ENCODE measurements around the gene RALBP1.

Gene RALBP1

GRCh38 chr18:9507565-9508088, 32.3 kb downstream of the RALBP1 start:
- DNase-seq (ENCODE audit: extremely low read depth in 1 of 2, low read depth in 1 of 2): no peak

GRCh38 chr18:9508446-9509025, 33.2 kb downstream of the RALBP1 start:
- no peak for DNase-seq (ENCODE audit: extremely low read depth in 1 of 2, low read depth in 1 of 2)

GRCh38 chr18:9513971-9514512, 38.7 kb downstream of the RALBP1 start:
- DNase-seq (ENCODE audit: extremely low read depth in 1 of 2, low read depth in 1 of 2): no peak

GRCh38 chr18:9516437-9517064, 41.2 kb downstream of the RALBP1 start:
- DNase-seq (ENCODE audit: extremely low read depth in 1 of 2, low read depth in 1 of 2): no peak

- no peak for DNase-seq (ENCODE audit: extremely low read depth in 1 of 2, low read depth in 1 of 2)
Measured at GRCh38 chr18:9517869-9518268, 42.6 kb downstream of the RALBP1 start.

GRCh38 chr18:9519399-9519798, 44.1 kb downstream of the RALBP1 start:
- no peak for DNase-seq (ENCODE audit: extremely low read depth in 1 of 2, low read depth in 1 of 2)

GRCh38 chr18:9520666-9521065, 45.4 kb downstream of the RALBP1 start:
- no peak for DNase-seq (ENCODE audit: extremely low read depth in 1 of 2, low read depth in 1 of 2)

GRCh38 chr18:9521770-9522169, 46.5 kb downstream of the RALBP1 start:
- DNase-seq (ENCODE audit: extremely low read depth in 1 of 2, low read depth in 1 of 2): no peak

- DNase-seq (ENCODE audit: extremely low read depth in 1 of 2, low read depth in 1 of 2): no peak
Measured at GRCh38 chr18:9522952-9523351, 47.6 kb downstream of the RALBP1 start.

- no peak for DNase-seq (ENCODE audit: extremely low read depth in 1 of 2, low read depth in 1 of 2)
Measured at GRCh38 chr18:9526458-9526857, 51.1 kb downstream of the RALBP1 start.

- DNase-seq (ENCODE audit: extremely low read depth in 1 of 2, low read depth in 1 of 2): no peak
Measured at GRCh38 chr18:9530226-9531009, 55.1 kb downstream of the RALBP1 start.

- no peak for DNase-seq (ENCODE audit: extremely low read depth in 1 of 2, low read depth in 1 of 2)
Measured at GRCh38 chr18:9531791-9532410, 56.6 kb downstream of the RALBP1 start.

GRCh38 chr18:9534844-9535243, 59.5 kb downstream of the RALBP1 start:
- no peak for DNase-seq (ENCODE audit: extremely low read depth in 1 of 2, low read depth in 1 of 2)

GRCh38 chr18:9535430-9535991, 60.2 kb downstream of the RALBP1 start:
- DNase-seq (ENCODE audit: extremely low read depth in 1 of 2, low read depth in 1 of 2): no peak

- no peak for DNase-seq (ENCODE audit: extremely low read depth in 1 of 2, low read depth in 1 of 2)
Measured at GRCh38 chr18:9536354-9537152, 61.2 kb downstream of the RALBP1 start.

- DNase-seq (ENCODE audit: extremely low read depth in 1 of 2, low read depth in 1 of 2): no peak
Measured at GRCh38 chr18:9537677-9538076, 62.4 kb downstream of the RALBP1 start.

GRCh38 chr18:9539283-9539682, 64.0 kb downstream of the RALBP1 start:
- no peak for DNase-seq (ENCODE audit: extremely low read depth in 1 of 2, low read depth in 1 of 2)

- no peak for DNase-seq (ENCODE audit: extremely low read depth in 1 of 2, low read depth in 1 of 2)
Measured at GRCh38 chr18:9539938-9540337, 64.6 kb downstream of the RALBP1 start.

GRCh38 chr18:9542924-9543323, 67.6 kb downstream of the RALBP1 start:
- no peak for DNase-seq (ENCODE audit: extremely low read depth in 1 of 2, low read depth in 1 of 2)

- no peak for DNase-seq (ENCODE audit: extremely low read depth in 1 of 2, low read depth in 1 of 2)
Measured at GRCh38 chr18:9545029-9545428, 69.7 kb downstream of the RALBP1 start.

Measured in stimulated activated CD8-positive, alpha-beta memory T cell treated with anti-CD3 and anti-CD28 coated beads, Interleukin-7, amount 100 ng/mL, for 48 hours (primary cell).